Uterus (tissue), 2 donors: ENCODE measurements around the gene UBE2J1.

Experiments
- CTCF ChIP-seq, 4 experiments: fragments of 200-600 bp in 2 of 4; fragments of 450-650 bp in 2 of 4; sonication (generic) in 2 of 4; IDR thresholded peaks; one replicate each; pipeline ENCODE4 v1.5.1; 2016 to 2019; ENCODE audit warnings: antibody characterized with exemption in 4 of 4, mild to moderate bottlenecking in 2 of 4, moderate library complexity in 1 of 4
- POLR2A ChIP-seq, 2 donors: fragments of 450-650 bp; IDR thresholded peaks; one replicate each; pipeline ENCODE4 v1.6.1; 2016; ENCODE audit warnings: antibody characterized with exemption in 2 of 2, mild to moderate bottlenecking in 1 of 2, moderate library complexity in 1 of 2

DNA sequence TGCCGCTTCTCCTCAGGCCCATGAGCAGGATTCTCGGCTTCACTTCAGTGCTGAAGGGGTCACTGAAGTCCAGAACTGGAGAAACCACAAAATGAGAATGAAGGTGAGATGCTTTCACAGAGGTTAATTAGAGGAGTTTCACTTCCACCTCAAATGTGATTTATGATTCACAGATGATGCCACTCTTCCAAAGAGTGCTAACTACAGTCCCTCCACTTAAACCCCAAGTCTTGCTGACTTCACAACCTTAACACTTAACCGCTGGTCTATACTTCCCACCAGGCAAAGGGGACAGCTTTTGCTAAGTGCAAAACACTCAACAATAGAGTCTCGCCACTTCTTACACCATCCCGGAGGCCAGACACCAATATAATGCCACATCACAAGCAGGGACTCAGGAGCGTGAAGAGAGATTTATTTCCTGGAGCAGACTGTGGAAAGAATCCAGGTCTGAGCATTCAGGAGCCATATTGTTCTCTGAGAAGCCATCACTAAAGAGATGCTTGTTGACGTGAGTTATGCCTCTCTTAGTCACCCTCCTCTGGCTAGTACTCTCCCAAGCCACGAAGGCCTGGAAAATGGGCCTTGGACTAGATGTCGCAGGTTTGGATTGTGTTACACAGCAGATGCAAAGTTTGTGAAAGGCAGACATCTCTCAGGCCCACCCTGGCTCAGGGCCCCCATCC is 35.1 kb upstream of the UBE2J1 start:
- TF ChIP-seq CTCF (IDR thresholded peaks at IDR 0.05) (no peak), POLR2A (IDR thresholded peaks at IDR 0.05) (no peak)
